Hematopoietic multipotent progenitor cell treated with erythropoietin and hydrocortisone succinate and interleukin-3 and kit ligand, for 17 days (in vitro differentiated cells): ENCODE results near the gene PUS1.
A peak's percentile ranks its signal among the peaks of the same experiment; 100 is the strongest.

ENCODE experiments used
- DNase-seq: peaks from one replicate; pipeline ENCODE4 v3.0.0-alpha.2; 2015; ENCODE audit warnings: low spot score

PUS1 gene

GRCh38 chr12:131902332-131903241, 26.5 kb upstream of the PUS1 start:
- no peak for DNase-seq

GRCh38 chr12:131903270-131904255, 25.5 kb upstream of the PUS1 start:
- DNase-seq: no peak

GRCh38 chr12:131904346-131904745, 24.7 kb upstream of the PUS1 start:
- DNase-seq: no peak

- DNase-seq: no peak
Measured at GRCh38 chr12:131905081-131905629, 23.9 kb upstream of the PUS1 start.

- no peak for DNase-seq
Measured at GRCh38 chr12:131905630-131906091, 23.4 kb upstream of the PUS1 start.

GRCh38 chr12:131907379-131908091, 21.5 kb upstream of the PUS1 start:
- DNase-seq: no peak

GRCh38 chr12:131908092-131909080, 20.7 kb upstream of the PUS1 start:
- DNase-seq: no peak

GRCh38 chr12:131909081-131909751, 19.9 kb upstream of the PUS1 start:
- DNase-seq: no peak

GRCh38 chr12:131909752-131910219, 19.3 kb upstream of the PUS1 start:
- no peak for DNase-seq

- no peak for DNase-seq
Measured at GRCh38 chr12:131910302-131911027, 18.6 kb upstream of the PUS1 start.

GRCh38 chr12:131911028-131911650, 17.9 kb upstream of the PUS1 start:
- no peak for DNase-seq

GRCh38 chr12:131911851-131912477, 17.1 kb upstream of the PUS1 start:
- no peak for DNase-seq

GRCh38 chr12:131912518-131913274, 16.4 kb upstream of the PUS1 start:
- DNase-seq: peak; percentile 26

GRCh38 chr12:131913666-131914065, 15.4 kb upstream of the PUS1 start:
- DNase-seq: no peak

- DNase-seq: no peak
Measured at GRCh38 chr12:131914179-131914702, 14.8 kb upstream of the PUS1 start.

GRCh38 chr12:131915000-131915689, 13.9 kb upstream of the PUS1 start:
- no peak for DNase-seq
